ENCODE results near the gene TBC1D22A. TPM values are rescaled to one million over a fixed set of nuclear protein-coding genes. Genes with fewer than 3 reads are reported as not detected.

TBC1D22A gene
- total and polyA plus RNA-seq, 9 of the 15 experiments (the other 6 are each of a cell fraction or from before 2014, with no cell fraction given): 0.20 to 11.5 (median 5.2) TPM

DNA sequence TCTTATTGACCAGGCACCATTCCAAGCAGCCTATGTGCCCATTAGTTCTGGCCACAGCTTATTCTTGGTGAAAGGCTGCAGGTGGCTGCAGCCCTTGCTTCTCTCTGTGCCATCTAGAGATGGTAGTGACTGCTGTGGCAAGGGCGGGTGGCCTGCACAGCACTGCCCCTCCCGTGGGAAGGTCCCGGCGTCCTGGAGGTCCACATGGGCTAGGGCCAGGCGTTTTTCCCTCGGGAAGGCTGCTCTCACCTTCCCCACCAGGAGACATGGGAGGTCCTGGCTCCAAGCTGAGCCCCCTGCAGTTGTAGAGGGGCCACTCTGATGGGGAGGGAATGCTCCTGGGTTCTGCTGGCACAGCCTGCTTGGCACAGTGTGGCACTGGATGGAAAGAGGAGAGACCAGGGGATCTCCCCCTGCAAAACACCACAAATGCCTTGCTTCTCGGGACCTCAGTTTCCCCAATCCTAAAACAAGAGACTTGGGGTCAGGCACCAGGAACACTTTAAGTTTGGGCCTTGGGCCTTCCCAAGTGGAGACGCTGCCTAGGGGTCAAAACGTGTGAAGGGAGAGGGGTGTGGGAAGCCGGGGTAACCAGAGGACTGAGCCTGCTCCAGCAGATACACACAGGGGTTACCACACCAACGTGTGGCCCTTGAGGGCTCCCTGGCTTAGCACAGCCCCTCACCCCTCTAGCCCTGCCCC lies 10.0 kb upstream of the TBC1D22A start (continued):
- TF ChIP-seq PURB (CRISPR knock-in tag; IDR thresholded peaks at IDR 0.05; ENCODE audit: low read depth): no peak
- no peak for TF ChIP-seq ZNF668 (CRISPR knock-in tag; IDR thresholded peaks at IDR 0.05)
- no peak for TF ChIP-seq RBM17 (IDR thresholded peaks at IDR 0.05; ENCODE audit: borderline replicate concordance, low read depth, low read length)
- TF ChIP-seq, protein P1, sequence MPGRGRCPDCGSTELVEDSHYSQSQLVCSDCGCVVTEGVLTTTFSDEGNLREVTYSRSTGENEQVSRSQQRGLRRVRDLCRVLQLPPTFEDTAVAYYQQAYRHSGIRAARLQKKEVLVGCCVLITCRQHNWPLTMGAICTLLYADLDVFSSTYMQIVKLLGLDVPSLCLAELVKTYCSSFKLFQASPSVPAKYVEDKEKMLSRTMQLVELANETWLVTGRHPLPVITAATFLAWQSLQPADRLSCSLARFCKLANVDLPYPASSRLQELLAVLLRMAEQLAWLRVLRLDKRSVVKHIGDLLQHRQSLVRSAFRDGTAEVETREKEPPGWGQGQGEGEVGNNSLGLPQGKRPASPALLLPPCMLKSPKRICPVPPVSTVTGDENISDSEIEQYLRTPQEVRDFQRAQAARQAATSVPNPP (IDR thresholded peaks at IDR 0.05; ENCODE audit: borderline replicate concordance, insufficient read depth, insufficient read length): no peak

- in situ Hi-C loops (cut with MboI): no loop called here
- no peak for TF ChIP-seq HDAC6 (IDR thresholded peaks at IDR 0.05; ENCODE audit: low read depth, low read length)
- no peak for TF ChIP-seq NFYB (IDR thresholded peaks at IDR 0.05; ENCODE audit: extremely low read depth, insufficient read length)
- TF ChIP-seq ARHGAP35 (IDR thresholded peaks at IDR 0.05; ENCODE audit: partially characterized antibody): no peak
- no peak for TF ChIP-seq NR4A1 (CRISPR knock-in tag; IDR thresholded peaks at IDR 0.05)
- TF ChIP-seq NR4A1 (tag; IDR thresholded peaks at IDR 0.05): no peak
- Histone ChIP-seq H3K27ac (ENCODE audit: extremely low read depth, low read depth, low read length) (no peak overlapping the region), H3K9ac (ENCODE audit: insufficient read depth in 1 of 2, low read depth in 2 of 2, low read length in 2 of 2) (no peak overlapping the region), H3K4me3 (no peak overlapping the region), H3K79me2 (ENCODE audit: control insufficient read depth, insufficient read depth, low read length) (no peaks in the 10 kb centered on the region), H3K27me3 (ENCODE audit: control insufficient read depth in 2 of 2, insufficient read depth in 2 of 2, low read length in 2 of 2) (peaks cover 0 to 4% of the 10 kb centered on the region in 2 experiments; a peak in 2 of 5 replicates), H3K4me2 (ENCODE audit: insufficient read depth, low read length) (no peak overlapping the region), H3K9me1 (ENCODE audit: control insufficient read depth, insufficient read depth, low read length) (no peaks in the 10 kb centered on the region), H3K36me3 (ENCODE audit: control insufficient read depth, insufficient read depth, low read length) (no peaks in the 10 kb centered on the region), H3K4me1 (replicated peaks in 1 of 2; ENCODE audit: control insufficient read depth in 2 of 2, insufficient read depth in 2 of 2, low read length in 2 of 2) (peaks cover 17 to 28% of the 10 kb centered on the region in 2 experiments), H3K9me3 (replicated peaks; ENCODE audit: control insufficient read depth, insufficient read depth, low read depth, low read length) (peaks cover 10% of the 10 kb centered on the region), H2AFZ (ENCODE audit: low read depth, low read length) (no peak overlapping the region), H4K20me1 (replicated peaks; ENCODE audit: control insufficient read depth, insufficient read depth, low read length) (no peaks in the 10 kb centered on the region)
- intact Hi-C loops (cut with micrococcal nuclease): no loop called here
- DNase-seq (ENCODE audit: extremely low read depth in 1 of 4, low spot score in 3 of 4): no peak
- CTCF ChIA-PET (ENCODE audit: low intra/inter-chr PET ratio): no interaction called here
- no TSS peak for BruUV-seq (replicated peaks)
- 100% methylated on average over 2 of the region's 6 CpGs for WGBS (ENCODE audit: insufficient coverage, low coverage, missing lambda C conversion rate)
- no peak for FAIRE-seq
- POLR2A ChIA-PET: interaction anchor here (4.0 kb wide), 1 partner anchor 9 kb away, joined by 27 read pairs; the partner anchor contains the start of gene TBC1D22A
- no peak for ATAC-seq
Measured at GRCh38 chr22:46752988-46753310, 9.5 kb upstream of the TBC1D22A start.

Measured in K562 (cell line).